Transverse colon (tissue), 4 donors: ENCODE data around the gene ABCA7. TPM values are rescaled to one million over a fixed set of nuclear protein-coding genes. Genes with fewer than 3 reads are reported as not detected.

Source experiments
- DNase-seq: peaks from one replicate; pipeline ENCODE4 v3.0.0-alpha.2; 2019
- H3K27ac ChIP-seq, 4 donors: fragments of 200-600 bp; sonication (generic); 2 replicates each; pipeline ENCODE4 v1.5.1; 2016 to 2018; ENCODE audit warnings: inconsistent platforms in 4 of 4
- H3K27me3 ChIP-seq: fragments of 200-600 bp; sonication (generic); 2 replicates; pipeline ENCODE4 v1.5.1; 2017; ENCODE audit warnings: inconsistent platforms
- H3K36me3 ChIP-seq, 4 donors: fragments of 200-600 bp; sonication (generic); 2 replicates each; pipeline ENCODE4 v1.5.1; 2017 to 2019; ENCODE audit warnings: inconsistent platforms in 4 of 4
- H3K4me1 ChIP-seq, 4 donors: fragments of 200-600 bp; sonication (generic); 2 replicates each; pipeline ENCODE4 v1.5.1; 2017 to 2020; ENCODE audit warnings: inconsistent platforms in 4 of 4
- H3K4me3 ChIP-seq, 4 donors: fragments of 200-600 bp; sonication (generic); 1 replicate in 1 of 4; 2 replicates in 3 of 4; pipeline versions ENCODE4 v1.5.1 to v1.6.1; 2017 to 2019; ENCODE audit warnings: inconsistent platforms in 4 of 4
- H3K9me3 ChIP-seq, 2 donors: fragments of 200-600 bp; sonication (generic); 2 replicates each; pipeline ENCODE4 v1.5.1; 2017 to 2019; ENCODE audit warnings: inconsistent platforms in 2 of 2
- EP300 ChIP-seq: sonication (generic); formaldehyde crosslinking; IDR thresholded peaks from one replicate; pipeline ENCODE4 v1.6.1; 2017; ENCODE audit warnings: antibody characterized with exemption, low read depth
- POLR2A ChIP-seq: fragments of 450-650 bp; IDR thresholded peaks from one replicate; pipeline ENCODE4 v1.6.1; 2016; ENCODE audit warnings: antibody characterized with exemption, mild to moderate bottlenecking, moderate library complexity
- POLR2AphosphoS5 ChIP-seq, 3 donors: sonication (generic); formaldehyde crosslinking; IDR thresholded peaks; one replicate each; pipeline ENCODE4 v1.6.1; 2016; ENCODE audit warnings: antibody characterized with exemption in 3 of 3
- WGBS, 2 donors: methylation state at CpG; one replicate each; pipeline ENCODE4 v1.1.5; 2018; ENCODE audit warnings: low coverage in 1 of 2; 5-methylcytosine and 5-hydroxymethylcytosine counted together
- in situ Hi-C, 4 donors: fragments of 200-750 bp; cut with MboI; loops; one replicate each; pipeline versions ENCODE4 v1.15.0 to v1.15.1; 2017; ENCODE audit warnings: low sequenced_read_pairs in 3 of 4, low pct_ligation_motif_present in 1 of 4, low pct_unique_long_range_greater_than_20kb in 1 of 4
- intact Hi-C: fragments of 100-400 bp; cut with DNase I; formaldehyde crosslinking; loops from one replicate; pipeline ENCODE4 v1.15.1; 2023; ENCODE audit warnings: low total_unique reads
- total RNA-seq, 4 donors: library from RNA; depleted of rRNA; stranded (reverse); fragments of >200 nt; gene quantifications; one replicate each; pipeline ENCODE4 v1.1.0, GENCODE V29; 2016
- TF ChIP-seq, protein P1 (sequence below), 5 experiments: fragments of 200-600 bp in 3 of 5; fragments of 450-650 bp in 2 of 5; sonication (generic) in 3 of 5; IDR thresholded peaks; 1 replicate in 2 of 5; 2 replicates in 3 of 5; pipeline ENCODE4 v1.5.1; 2016 to 2017; ENCODE audit warnings: antibody characterized with exemption in 5 of 5, inconsistent platforms in 3 of 5, mild to moderate bottlenecking in 2 of 5, moderate library complexity in 1 of 5

Gene ABCA7
- total RNA-seq, 4 donors from 2014 or later, result 47.1 to 128 (median 82.0) TPM

DNA sequence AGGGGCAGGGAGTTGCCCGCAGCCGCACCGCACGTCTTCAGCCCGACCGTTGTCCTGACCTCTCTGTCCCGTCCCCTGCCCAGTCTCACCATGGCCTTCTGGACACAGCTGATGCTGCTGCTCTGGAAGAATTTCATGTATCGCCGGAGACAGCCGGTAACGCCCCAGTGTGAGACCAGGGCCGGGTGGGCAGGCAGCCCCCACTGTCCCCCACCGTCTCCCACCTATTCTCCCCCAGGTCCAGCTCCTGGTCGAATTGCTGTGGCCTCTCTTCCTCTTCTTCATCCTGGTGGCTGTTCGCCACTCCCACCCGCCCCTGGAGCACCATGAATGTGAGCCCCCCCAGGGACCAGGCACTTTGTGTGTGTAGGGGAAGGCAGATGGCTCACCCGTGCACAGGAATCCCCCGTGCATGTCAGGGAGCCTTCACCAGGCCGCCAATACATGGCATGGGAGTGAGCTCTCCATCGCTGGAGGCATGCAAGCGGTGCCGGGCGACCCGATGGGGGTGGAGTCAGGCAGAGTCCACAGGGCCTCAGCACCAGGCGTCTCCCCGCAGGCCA is 1.4 kb downstream of the ABCA7 start:
- in situ Hi-C loops, result no loop called here
- no peaks in the 10 kb centered on the region for H3K9me3 ChIP-seq
- peaks cover 29 to 55% (median 34%) of the 10 kb centered on the region in 4 donors for H3K4me1 ChIP-seq
- no peak for TF ChIP-seq POLR2AphosphoS5 (IDR thresholded peaks at IDR 0.05)
- TF ChIP-seq, protein P1, sequence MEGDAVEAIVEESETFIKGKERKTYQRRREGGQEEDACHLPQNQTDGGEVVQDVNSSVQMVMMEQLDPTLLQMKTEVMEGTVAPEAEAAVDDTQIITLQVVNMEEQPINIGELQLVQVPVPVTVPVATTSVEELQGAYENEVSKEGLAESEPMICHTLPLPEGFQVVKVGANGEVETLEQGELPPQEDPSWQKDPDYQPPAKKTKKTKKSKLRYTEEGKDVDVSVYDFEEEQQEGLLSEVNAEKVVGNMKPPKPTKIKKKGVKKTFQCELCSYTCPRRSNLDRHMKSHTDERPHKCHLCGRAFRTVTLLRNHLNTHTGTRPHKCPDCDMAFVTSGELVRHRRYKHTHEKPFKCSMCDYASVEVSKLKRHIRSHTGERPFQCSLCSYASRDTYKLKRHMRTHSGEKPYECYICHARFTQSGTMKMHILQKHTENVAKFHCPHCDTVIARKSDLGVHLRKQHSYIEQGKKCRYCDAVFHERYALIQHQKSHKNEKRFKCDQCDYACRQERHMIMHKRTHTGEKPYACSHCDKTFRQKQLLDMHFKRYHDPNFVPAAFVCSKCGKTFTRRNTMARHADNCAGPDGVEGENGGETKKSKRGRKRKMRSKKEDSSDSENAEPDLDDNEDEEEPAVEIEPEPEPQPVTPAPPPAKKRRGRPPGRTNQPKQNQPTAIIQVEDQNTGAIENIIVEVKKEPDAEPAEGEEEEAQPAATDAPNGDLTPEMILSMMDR (IDR thresholded peaks at IDR 0.05), result no peak
- no peak for TF ChIP-seq POLR2A
- TF ChIP-seq EP300, result no peak
- DNase-seq, result no peak
- intact Hi-C loops, result no loop called here
- peak overlapping the region in 3 of 4 donors; percentile 33 to 55 (median 52) for H3K4me3 ChIP-seq
- H3K36me3 ChIP-seq, result peaks cover 0 to 2% (median 0%) of the 10 kb centered on the region in 4 donors
- 4 to 15% methylated on average over 5 to 25 of the region's 26 CpGs for WGBS, 2 donors
- peak overlapping the region; percentile 72 to 81 (median 78) for H3K27ac ChIP-seq
- H3K27me3 ChIP-seq, result no peaks in the 10 kb centered on the region

DNA sequence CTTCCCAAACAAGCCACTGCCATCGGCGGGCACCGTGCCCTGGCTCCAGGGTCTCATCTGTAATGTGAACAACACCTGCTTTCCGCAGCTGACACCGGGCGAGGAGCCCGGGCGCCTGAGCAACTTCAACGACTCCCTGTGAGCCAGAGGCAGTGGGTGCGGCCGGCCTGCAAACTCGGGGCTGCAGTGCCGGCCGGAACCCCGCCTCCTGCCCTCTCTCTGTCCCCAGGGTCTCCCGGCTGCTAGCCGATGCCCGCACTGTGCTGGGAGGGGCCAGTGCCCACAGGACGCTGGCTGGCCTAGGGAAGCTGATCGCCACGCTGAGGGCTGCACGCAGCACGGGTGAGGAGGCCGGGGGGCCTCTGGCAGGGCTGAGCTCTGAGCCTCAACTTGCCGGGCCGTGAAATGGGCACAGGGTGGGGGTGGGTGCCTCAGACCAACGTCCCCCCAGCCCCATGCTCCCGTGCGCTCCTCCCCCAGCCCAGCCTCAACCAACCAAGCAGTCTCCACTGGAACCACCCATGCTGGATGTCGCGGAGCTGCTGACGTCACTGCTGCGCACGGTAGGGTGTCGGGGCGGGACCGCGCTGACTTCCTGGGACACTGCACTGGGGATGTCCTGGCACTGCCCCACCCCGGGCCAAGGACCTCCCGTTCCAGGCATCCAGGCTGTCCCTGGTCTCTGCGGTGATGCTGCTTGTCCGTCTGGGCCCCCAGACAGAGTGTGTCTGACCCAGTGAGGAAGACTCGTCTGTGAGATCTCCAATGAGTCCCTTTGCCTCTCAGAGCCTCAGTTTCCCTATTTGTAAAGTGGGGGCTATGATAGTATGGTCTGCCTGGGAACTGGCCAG is 2.2 kb downstream of the ABCA7 start:
- Histone ChIP-seq H3K27me3 (no peaks in the 10 kb centered on the region), H3K4me1 (peaks cover 29 to 55% (median 36%) of the 10 kb centered on the region in 4 donors), H3K4me3 (peak overlapping the region in 3 of 4 donors; percentile 22 to 55 (median 52)), H3K27ac (peak overlapping the region; percentile 72 to 81 (median 78)), H3K9me3 (no peaks in the 10 kb centered on the region), H3K36me3 (no peaks in the 10 kb centered on the region)
- DNase-seq, result peak; percentile 94
- TF ChIP-seq, protein P1 (IDR thresholded peaks at IDR 0.05), result no peak
- peak; percentile 72 for TF ChIP-seq POLR2A
- TF ChIP-seq POLR2AphosphoS5 (IDR thresholded peaks at IDR 0.05), result peak; percentile 14 to 75 (median 70)
- intact Hi-C loops (no loop called here), in situ Hi-C loops (no loop called here)
- 37% methylated on average over 30 of the region's 43 CpGs; no CpG with 5 or more reads in 1 of the 2 donors for WGBS, 2 donors

DNA sequence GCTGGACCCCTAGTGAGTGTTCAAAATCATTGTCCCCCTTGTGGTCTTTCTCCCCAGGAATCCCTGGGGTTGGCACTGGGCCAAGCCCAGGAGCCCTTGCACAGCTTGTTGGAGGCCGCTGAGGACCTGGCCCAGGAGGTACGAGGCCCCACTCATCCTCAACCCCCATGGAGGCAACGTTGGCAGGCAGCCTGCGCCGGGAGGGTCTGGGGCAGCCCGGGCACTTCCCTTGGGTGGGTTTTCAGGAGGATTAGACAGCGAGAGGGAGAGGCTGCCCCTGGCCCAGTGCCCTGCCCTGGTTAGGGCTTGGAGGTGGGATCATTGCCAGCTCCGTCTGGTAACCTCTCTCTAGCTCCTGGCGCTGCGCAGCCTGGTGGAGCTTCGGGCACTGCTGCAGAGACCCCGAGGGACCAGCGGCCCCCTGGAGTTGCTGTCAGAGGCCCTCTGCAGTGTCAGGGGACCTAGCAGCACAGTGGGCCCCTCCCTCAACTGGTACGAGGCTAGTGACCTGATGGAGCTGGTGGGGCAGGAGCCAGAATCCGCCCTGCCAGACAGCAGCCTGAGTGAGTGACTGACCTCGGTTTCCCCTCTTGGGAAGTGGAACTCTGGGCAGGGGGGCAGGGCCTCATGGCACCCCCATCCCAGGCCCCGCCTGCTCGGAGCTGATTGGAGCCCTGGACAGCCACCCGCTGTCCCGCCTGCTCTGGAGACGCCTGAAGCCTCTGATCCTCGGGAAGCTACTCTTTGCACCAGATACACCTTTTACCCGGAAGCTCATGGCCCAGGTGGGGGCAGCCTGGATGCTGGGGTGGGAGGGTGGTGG is 3.0 kb downstream of the ABCA7 start:
- H3K27me3 ChIP-seq, result no peaks in the 10 kb centered on the region
- intact Hi-C loops (no loop called here), in situ Hi-C loops (no loop called here)
- no peaks in the 10 kb centered on the region for H3K9me3 ChIP-seq
- peak overlapping the region in 2 of 4 donors; percentile 52 to 55 for H3K4me3 ChIP-seq
- peak; percentile 76 for DNase-seq
- peak overlapping the region; percentile 72 to 81 (median 78) for H3K27ac ChIP-seq
- H3K36me3 ChIP-seq, result no peaks in the 10 kb centered on the region
- H3K4me1 ChIP-seq, result peaks cover 29 to 55% (median 36%) of the 10 kb centered on the region in 4 donors
- TF ChIP-seq POLR2AphosphoS5 (IDR thresholded peaks at IDR 0.05) (no peak), EP300 (no peak), POLR2A (no peak)
- TF ChIP-seq, protein P1 (IDR thresholded peaks at IDR 0.05), result no peak
- 43% methylated on average over 22 of the region's 23 CpGs; no CpG with 5 or more reads in 1 of the 2 donors for WGBS, 2 donors

DNA sequence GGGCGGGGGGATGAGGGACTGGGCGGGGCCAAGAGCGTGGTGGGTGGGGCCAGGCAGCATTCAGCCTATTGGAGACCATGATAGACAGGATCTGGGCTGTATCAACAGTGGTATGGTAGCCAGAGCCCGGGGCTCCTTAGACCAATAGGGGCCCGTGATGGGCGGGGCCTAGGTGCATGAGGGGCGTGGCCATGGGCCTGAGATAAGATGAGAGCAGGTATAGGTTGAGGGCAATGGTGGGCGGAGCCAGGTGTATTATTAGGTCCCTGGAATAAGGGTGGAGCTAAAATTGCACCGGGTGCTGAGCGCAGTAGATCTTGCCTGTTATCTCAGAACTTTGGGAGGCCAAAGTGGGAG is 5.3 kb downstream of the ABCA7 start:
- TF ChIP-seq, protein P1 (IDR thresholded peaks at IDR 0.05), result no peak
- no peak for TF ChIP-seq POLR2A
- no peak for TF ChIP-seq EP300
- WGBS, 2 donors, result 53% methylated on average over 10 of the region's 10 CpGs; no CpG with 5 or more reads in 1 of the 2 donors
- DNase-seq, result peak; percentile 73
- no peaks in the 10 kb centered on the region for H3K9me3 ChIP-seq
- H3K4me3 ChIP-seq, result no peak overlapping the region
- no peaks in the 10 kb centered on the region for H3K27me3 ChIP-seq
- no peaks in the 10 kb centered on the region for H3K36me3 ChIP-seq
- intact Hi-C loops (no loop called here), in situ Hi-C loops (no loop called here)
- H3K4me1 ChIP-seq, result peaks cover 20 to 32% (median 29%) of the 10 kb centered on the region in 4 donors
- no peak overlapping the region for H3K27ac ChIP-seq
